ENCODE data around the gene VSX2.

The VSX2 gene

DNA sequence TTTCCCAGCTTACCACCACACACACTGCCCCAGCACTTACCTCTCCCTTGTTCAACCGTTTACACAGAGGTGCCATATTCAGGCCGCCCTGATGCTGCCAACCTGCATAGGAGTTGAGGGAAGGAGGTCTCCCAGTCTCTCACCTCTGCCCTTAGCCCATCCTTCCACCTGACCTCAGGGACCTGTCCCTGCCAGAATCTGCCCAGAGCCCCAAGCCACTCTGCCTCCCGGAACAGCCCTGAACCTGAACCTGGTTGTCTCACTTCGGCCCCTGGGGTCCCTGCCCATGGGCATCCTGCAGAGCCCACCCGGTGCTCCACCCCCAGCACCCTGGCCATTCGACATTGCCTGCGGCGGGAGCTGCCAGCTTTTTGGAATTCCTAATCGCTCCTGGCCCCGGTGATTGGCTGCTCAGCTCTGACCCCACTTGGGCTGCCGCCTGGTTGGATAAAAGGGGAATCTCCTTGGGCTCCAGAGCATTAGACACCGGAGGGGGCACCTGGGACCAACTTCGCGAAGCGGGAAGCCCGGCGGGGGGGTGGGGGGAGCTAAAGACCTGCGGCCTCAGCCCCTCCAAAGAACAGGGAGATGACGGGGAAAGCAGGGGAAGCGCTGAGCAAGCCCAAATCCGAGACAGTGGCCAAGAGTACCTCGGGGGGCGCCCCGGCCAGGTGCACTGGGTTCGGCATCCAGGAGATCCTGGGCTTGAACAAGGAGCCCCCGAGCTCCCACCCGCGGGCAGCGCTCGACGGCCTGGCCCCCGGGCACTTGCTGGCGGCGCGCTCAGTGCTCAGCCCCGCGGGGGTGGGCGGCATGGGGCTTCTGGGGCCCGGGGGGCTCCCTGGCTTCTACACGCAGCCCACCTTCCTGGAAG lies at the start of gene VSX2:
TSS of gene VSX2 (plus strand) at position 476 of the 874 bp plus-strand sequence. CDS start at position 589, 113 bp downstream.
- no peak within 1 kb of the TSS for H3K4me3 ChIP-seq (ENCODE audit: low read depth, low read length)
- no peak for TF ChIP-seq CTCF (IDR thresholded peaks at IDR 0.05; ENCODE audit: low read depth, low read length)

DNA sequence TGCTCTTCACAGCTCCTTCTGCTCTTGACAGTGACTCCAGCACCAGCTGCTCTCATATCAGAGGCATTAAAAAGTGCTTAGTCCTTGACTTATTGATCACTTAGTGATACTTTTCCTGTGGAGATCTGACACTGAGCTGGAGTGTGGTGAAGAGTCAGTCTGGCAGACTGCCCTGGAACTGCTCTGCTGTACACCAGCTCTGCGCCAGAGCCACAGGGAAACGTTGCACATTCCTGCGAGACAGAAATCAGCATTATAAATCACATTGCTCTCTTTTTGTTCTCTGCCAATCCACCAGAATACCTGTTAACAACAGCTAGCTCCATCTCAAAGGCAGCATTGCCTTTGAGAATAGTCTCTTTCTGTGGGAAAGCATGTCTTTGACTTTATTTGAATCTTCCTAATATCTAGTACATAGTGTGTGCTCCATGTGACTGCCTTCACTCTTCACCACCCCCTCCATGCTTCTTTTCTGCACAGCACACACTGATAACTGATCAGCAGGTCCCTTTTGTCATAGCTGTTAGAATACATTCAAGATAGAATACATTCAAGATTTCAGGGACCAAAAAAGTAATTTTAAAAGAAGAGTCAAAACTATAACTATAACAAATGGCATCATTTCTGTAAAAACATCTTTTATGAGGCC lies 48.2 kb upstream of the VSX2 start:
- no peak for TF ChIP-seq CTCF (IDR thresholded peaks at IDR 0.05; ENCODE audit: low read depth, low read length)
- no peak overlapping the region for H3K4me3 ChIP-seq (ENCODE audit: low read depth, low read length)

- H3K4me3 ChIP-seq (ENCODE audit: low read depth, low read length): no peak overlapping the region
- no peak for TF ChIP-seq CTCF (IDR thresholded peaks at IDR 0.05; ENCODE audit: low read depth, low read length)
These were observed 44.6 kb upstream of the VSX2 start for GRCh38 chr14:74194506-74195274.

DNA sequence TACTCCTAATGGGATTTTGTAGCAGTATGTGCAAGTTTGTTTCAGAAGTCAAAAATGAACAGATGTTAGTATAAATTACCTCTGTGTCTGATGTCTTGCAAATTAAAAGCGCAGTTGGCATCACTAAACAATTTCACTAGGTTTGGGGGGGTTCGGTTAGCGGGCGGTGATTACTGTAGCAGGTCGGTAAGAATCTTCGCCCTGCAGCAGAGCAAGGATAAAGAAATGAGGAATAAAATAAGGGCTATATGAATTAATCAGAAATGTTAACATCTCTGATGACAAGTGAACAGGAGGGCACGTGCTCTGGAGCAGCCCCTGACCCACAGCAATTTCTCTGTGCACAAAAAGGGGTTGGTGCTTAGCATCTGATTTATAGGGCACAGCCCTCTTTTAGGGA lies 43.6 kb upstream of the VSX2 start:
- no peak for TF ChIP-seq CTCF (IDR thresholded peaks at IDR 0.05; ENCODE audit: low read depth, low read length)
- H3K4me3 ChIP-seq (ENCODE audit: low read depth, low read length): no peak overlapping the region

- H3K4me3 ChIP-seq (ENCODE audit: low read depth, low read length): no peak overlapping the region
- TF ChIP-seq CTCF (IDR thresholded peaks at IDR 0.05; ENCODE audit: low read depth, low read length): no peak
These were observed 40.6 kb upstream of the VSX2 start for GRCh38 chr14:74198441-74199234.

- TF ChIP-seq CTCF (IDR thresholded peaks at IDR 0.05; ENCODE audit: low read depth, low read length): no peak
- H3K4me3 ChIP-seq (ENCODE audit: low read depth, low read length): no peak overlapping the region
These were observed 37.1 kb upstream of the VSX2 start for GRCh38 chr14:74202113-74202512.

All from WI38 (cell line).